HG02588 (cell line): ENCODE data around the gene KIF7.

Source experiments
- ATAC-seq: cut with Tn5 transposase; IDR thresholded peaks from one replicate; pipeline ENCODE4 v1.9.1; 2021; ENCODE audit warnings: mild to moderate bottlenecking, moderate library complexity; ENCODE audit not compliant: unreplicated experiment

The KIF7 gene

GRCh38 chr15:89648106-89649012 is 6.9 kb downstream of the KIF7 start:
- no peak for ATAC-seq

GRCh38 chr15:89647191-89647851 is 7.9 kb downstream of the KIF7 start:
- ATAC-seq, result no peak

- ATAC-seq, result no peak
Observed at GRCh38 chr15:89646416-89647141, 8.7 kb downstream of the KIF7 start.

- ATAC-seq, result no peak
Observed at GRCh38 chr15:89645680-89646079, 9.6 kb downstream of the KIF7 start.

- no peak for ATAC-seq
Observed at GRCh38 chr15:89642106-89642505, 13.2 kb downstream of the KIF7 start.

- no peak for ATAC-seq
Observed at GRCh38 chr15:89641053-89641452, 14.2 kb downstream of the KIF7 start.

GRCh38 chr15:89640245-89640644 is 15.0 kb downstream of the KIF7 start:
- ATAC-seq, result no peak

- no peak for ATAC-seq
Observed at GRCh38 chr15:89633585-89633984, 21.7 kb downstream of the KIF7 start.

- no peak for ATAC-seq
Observed at GRCh38 chr15:89632563-89633430, 22.5 kb downstream of the KIF7 start.

- no peak for ATAC-seq
Observed at GRCh38 chr15:89631902-89632264, 23.4 kb downstream of the KIF7 start.

GRCh38 chr15:89630974-89631901 is 24.0 kb downstream of the KIF7 start:
- ATAC-seq, result no peak

GRCh38 chr15:89630260-89630659 is 25.0 kb downstream of the KIF7 start:
- ATAC-seq, result no peak

- no peak for ATAC-seq
Observed at GRCh38 chr15:89629829-89630228, 25.4 kb downstream of the KIF7 start.

- no peak for ATAC-seq
Observed at GRCh38 chr15:89628806-89629715, 26.2 kb downstream of the KIF7 start.

GRCh38 chr15:89628301-89628700 is 27.0 kb downstream of the KIF7 start:
- ATAC-seq, result no peak

- no peak for ATAC-seq
Observed at GRCh38 chr15:89627256-89627970, 27.9 kb downstream of the KIF7 start.

- no peak for ATAC-seq
Observed at GRCh38 chr15:89625716-89626115, 29.6 kb downstream of the KIF7 start.

GRCh38 chr15:89623165-89623564 is 32.1 kb downstream of the KIF7 start:
- ATAC-seq, result no peak
